GM21825 (cell line): ENCODE data around the gene C15orf61.

Experiments
- ATAC-seq: cut with Tn5 transposase; IDR thresholded peaks from one replicate; pipeline ENCODE4 v1.9.1; 2021; ENCODE audit warnings: mild to moderate bottlenecking, moderate library complexity; ENCODE audit not compliant: unreplicated experiment

C15orf61 gene

DNA sequence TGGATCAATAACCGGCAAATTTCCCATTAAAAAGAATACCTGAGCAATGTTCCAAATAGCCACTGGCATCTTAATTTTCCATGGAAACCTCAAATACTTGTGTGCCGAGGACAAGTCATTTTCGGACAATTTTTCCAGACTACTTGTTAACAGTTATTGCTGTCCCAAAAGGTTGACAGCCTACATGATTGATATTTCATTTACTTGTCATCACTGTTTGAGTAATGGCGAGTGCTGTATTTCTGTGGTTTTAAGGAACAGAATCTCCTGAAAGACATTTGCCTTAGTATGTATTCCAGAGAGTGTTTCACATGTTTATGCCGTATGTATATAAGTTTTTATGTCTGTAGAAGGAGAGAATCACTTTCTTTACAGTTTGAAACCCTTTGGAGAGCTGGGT is 58.2 kb downstream of the C15orf61 start:
- ATAC-seq: no peak
